ENCODE data around the gene POLL.

GRCh38 chr10:101552442-101552841 is 35.6 kb downstream of the POLL start:
- TF ChIP-seq REST (IDR thresholded peaks at IDR 0.05; ENCODE audit: low read depth) (no peak), YY1 (IDR thresholded peaks at IDR 0.05; ENCODE audit: low read depth) (no peak), RAD21 (IDR thresholded peaks at IDR 0.05; ENCODE audit: low read depth) (no peak), TAF1 (IDR thresholded peaks at IDR 0.05; ENCODE audit: low read depth) (no peak)

Measured in Ishikawa (cell line).